Hepatocyte (in vitro differentiated cells): ENCODE measurements around the gene NKX3-2.
A peak's percentile ranks its signal among the peaks of the same experiment; 100 is the strongest.

Source experiments
- EZH2 ChIP-seq: fragments of 200-600 bp; sonication (generic); IDR thresholded peaks from 2 replicates; pipeline ENCODE4 v1.6.1; 2016; ENCODE audit warnings: antibody characterized with exemption, mild to moderate bottlenecking, borderline replicate concordance
- TF ChIP-seq, protein P1 (sequence below): fragments of 200-600 bp; sonication (generic); IDR thresholded peaks from 2 replicates; pipeline ENCODE4 v1.5.1; 2016; ENCODE audit warnings: antibody characterized with exemption, mild to moderate bottlenecking; ENCODE audit not compliant: poor library complexity

DNA sequence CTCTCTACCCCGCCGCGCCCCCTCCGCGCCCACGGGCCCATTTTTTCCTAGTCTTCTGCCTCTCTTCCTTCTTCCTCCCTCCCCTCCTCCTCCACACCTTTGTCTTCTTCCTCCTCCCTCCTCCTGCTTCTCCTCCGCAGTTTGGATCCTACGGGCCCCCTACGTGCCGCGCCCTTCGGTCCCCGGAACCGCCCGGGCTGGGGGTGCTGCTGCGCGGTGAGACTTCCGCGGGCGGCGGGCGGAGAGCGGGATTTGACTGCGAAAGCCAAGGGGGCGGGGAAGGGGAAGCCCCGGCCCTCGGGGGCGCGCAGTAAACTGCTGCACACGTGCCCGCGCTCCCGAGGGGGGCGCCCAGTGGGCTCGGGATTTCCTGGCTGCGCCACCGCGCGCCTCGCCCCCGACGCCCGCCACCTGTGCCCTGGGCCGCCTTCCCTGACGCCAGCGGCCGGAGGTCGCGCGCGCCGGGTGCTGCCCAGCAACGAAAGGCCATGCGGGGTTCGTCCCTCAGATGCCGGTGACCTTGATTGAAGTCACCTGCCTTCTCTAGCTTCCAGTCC is 3.3 kb upstream of the NKX3-2 start:
- TF ChIP-seq, protein P1, sequence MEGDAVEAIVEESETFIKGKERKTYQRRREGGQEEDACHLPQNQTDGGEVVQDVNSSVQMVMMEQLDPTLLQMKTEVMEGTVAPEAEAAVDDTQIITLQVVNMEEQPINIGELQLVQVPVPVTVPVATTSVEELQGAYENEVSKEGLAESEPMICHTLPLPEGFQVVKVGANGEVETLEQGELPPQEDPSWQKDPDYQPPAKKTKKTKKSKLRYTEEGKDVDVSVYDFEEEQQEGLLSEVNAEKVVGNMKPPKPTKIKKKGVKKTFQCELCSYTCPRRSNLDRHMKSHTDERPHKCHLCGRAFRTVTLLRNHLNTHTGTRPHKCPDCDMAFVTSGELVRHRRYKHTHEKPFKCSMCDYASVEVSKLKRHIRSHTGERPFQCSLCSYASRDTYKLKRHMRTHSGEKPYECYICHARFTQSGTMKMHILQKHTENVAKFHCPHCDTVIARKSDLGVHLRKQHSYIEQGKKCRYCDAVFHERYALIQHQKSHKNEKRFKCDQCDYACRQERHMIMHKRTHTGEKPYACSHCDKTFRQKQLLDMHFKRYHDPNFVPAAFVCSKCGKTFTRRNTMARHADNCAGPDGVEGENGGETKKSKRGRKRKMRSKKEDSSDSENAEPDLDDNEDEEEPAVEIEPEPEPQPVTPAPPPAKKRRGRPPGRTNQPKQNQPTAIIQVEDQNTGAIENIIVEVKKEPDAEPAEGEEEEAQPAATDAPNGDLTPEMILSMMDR = no peak
- peak; percentile 68 for TF ChIP-seq EZH2
